Stimulated activated CD4-positive, alpha-beta T cell treated with anti-CD3 and anti-CD28 coated beads, Interleukin-12 subunit alpha, Interleukin-12 subunit beta, amount 100 ng/mL, for 48 hours (primary cell): Measurements from ENCODE around the gene SCIMP.
"Not testable (repeated sequence)": the region's sequence is repeated elsewhere in the genome, so short reads cannot be mapped to it uniquely, and the experiment has no call there.

Experiments used
- DNase-seq, 3 donors: peaks; one replicate each; pipeline ENCODE4 v3.0.0-alpha.2; 2020; ENCODE audit warnings: low read depth in 2 of 3, low spot score in 1 of 3

SCIMP gene

GRCh38 chr17:5238333-5238732 lies 3.7 kb upstream of the SCIMP start:
- DNase-seq, result no peak

- peak; percentile 25 to 59 (median 42) for DNase-seq
Measured at GRCh38 chr17:5237541-5238016, 2.9 kb upstream of the SCIMP start.

GRCh38 chr17:5236938-5237540 lies 2.4 kb upstream of the SCIMP start:
- no peak for DNase-seq

- not testable (repeated sequence) for DNase-seq
Measured at GRCh38 chr17:5233492-5233891, 1.2 kb downstream of the SCIMP start.

GRCh38 chr17:5226940-5227878 lies 7.5 kb downstream of the SCIMP start:
- no peak for DNase-seq

- DNase-seq, result no peak
Measured at GRCh38 chr17:5225668-5226457, 8.8 kb downstream of the SCIMP start.

- DNase-seq, result not testable (repeated sequence)
Measured at GRCh38 chr17:5221912-5222311, 12.7 kb downstream of the SCIMP start.

GRCh38 chr17:5220074-5220473 lies 14.6 kb downstream of the SCIMP start:
- DNase-seq, result no peak

GRCh38 chr17:5219536-5219935 lies 15.1 kb downstream of the SCIMP start:
- no peak for DNase-seq

GRCh38 chr17:5217562-5217961 lies 17.1 kb downstream of the SCIMP start:
- not testable (repeated sequence) for DNase-seq

- DNase-seq, result no peak
Measured at GRCh38 chr17:5211458-5211857, 23.2 kb downstream of the SCIMP start.

- DNase-seq, result no peak
Measured at GRCh38 chr17:5210614-5211252, 23.9 kb downstream of the SCIMP start.

GRCh38 chr17:5210091-5210490 lies 24.6 kb downstream of the SCIMP start:
- DNase-seq, result no peak

GRCh38 chr17:5209396-5209795 lies 25.3 kb downstream of the SCIMP start:
- no peak for DNase-seq

- no peak for DNase-seq
Measured at GRCh38 chr17:5203908-5204294, 30.8 kb downstream of the SCIMP start.

- DNase-seq, result no peak
Measured at GRCh38 chr17:5203178-5203907, 31.3 kb downstream of the SCIMP start.

- no peak for DNase-seq
Measured at GRCh38 chr17:5201011-5201410, 33.6 kb downstream of the SCIMP start.

GRCh38 chr17:5200360-5200759 lies 34.3 kb downstream of the SCIMP start:
- no peak for DNase-seq

- DNase-seq, result no peak
Measured at GRCh38 chr17:5198472-5198871, 36.2 kb downstream of the SCIMP start.

GRCh38 chr17:5194346-5194745 lies 40.3 kb downstream of the SCIMP start:
- DNase-seq, result no peak
